Measurements from ENCODE around the gene BMPR2.

DNA sequence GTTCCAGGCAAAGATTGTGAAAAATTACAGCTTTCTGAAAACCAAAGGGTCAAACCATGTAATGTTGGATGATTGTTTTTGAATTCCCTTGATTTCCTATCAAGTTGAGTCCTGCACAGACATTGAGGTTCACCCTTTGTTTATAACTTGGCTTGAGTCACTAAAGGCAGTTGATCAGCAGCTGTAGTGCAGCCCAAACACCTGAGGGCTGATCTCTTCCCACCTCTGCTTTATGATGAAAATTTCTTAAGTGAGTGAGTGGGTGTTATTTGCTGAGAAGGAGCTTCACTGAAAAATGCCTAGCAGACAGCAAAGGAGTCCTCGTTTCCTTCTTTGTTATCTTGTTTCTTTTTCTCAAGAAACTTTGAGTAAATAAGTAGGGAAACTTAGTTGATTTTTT, 31.9 kb upstream of the BMPR2 start:
- TF ChIP-seq, protein P1, sequence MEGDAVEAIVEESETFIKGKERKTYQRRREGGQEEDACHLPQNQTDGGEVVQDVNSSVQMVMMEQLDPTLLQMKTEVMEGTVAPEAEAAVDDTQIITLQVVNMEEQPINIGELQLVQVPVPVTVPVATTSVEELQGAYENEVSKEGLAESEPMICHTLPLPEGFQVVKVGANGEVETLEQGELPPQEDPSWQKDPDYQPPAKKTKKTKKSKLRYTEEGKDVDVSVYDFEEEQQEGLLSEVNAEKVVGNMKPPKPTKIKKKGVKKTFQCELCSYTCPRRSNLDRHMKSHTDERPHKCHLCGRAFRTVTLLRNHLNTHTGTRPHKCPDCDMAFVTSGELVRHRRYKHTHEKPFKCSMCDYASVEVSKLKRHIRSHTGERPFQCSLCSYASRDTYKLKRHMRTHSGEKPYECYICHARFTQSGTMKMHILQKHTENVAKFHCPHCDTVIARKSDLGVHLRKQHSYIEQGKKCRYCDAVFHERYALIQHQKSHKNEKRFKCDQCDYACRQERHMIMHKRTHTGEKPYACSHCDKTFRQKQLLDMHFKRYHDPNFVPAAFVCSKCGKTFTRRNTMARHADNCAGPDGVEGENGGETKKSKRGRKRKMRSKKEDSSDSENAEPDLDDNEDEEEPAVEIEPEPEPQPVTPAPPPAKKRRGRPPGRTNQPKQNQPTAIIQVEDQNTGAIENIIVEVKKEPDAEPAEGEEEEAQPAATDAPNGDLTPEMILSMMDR (IDR thresholded peaks at IDR 0.05): no peak
- TF ChIP-seq POLR2A (IDR thresholded peaks at IDR 0.05): no peak

Measured in lower leg skin (tissue), 3 donors.